ENCODE results near the gene SACM1L. TPM values are rescaled to one million over a fixed set of nuclear protein-coding genes. Genes with fewer than 3 reads are reported as not detected.
"Not testable (repeated sequence)": the region's sequence is repeated elsewhere in the genome, so short reads cannot be mapped to it uniquely, and the experiment has no call there.

The SACM1L gene
- polyA plus RNA-seq, 1 experiment, result 35.5 TPM

DNA sequence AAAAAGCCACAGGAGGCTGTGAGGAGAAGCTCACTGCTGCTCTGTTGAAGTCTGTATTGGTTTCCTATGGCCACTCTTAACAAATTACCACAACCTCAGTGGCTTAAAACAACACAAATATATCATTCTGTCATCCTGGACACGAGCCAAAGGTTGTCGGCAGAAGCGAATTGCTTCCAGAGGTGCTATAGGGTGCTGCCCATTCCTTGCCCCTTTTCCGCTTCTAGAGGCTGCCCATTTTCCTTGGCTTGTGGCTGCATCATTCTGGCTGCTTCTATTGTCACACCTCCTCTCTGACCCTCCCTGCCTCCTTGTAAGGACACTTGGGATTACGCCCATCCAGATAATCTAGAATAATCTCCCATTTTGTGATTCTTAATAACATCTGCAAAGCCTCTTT lies 6.4 kb upstream of the SACM1L start:
- ChIA-PET POLR2A (no interaction called here), CTCF (interaction anchor here (1.1 kb wide), 1 partner anchor 23 kb away, joined by 7 read pairs; no protein-coding TSS in a partner anchor)
- H3K27ac ChIP-seq (ENCODE audit: low read depth, low read length), result no peak overlapping the region
- TF ChIP-seq CTCF (IDR thresholded peaks at IDR 0.05; ENCODE audit: low read depth, low read length), result no peak
- H3K27me3 ChIP-seq (ENCODE audit: control insufficient read depth, insufficient read depth, low read length), result no peaks in the 10 kb centered on the region
- H3K4me3 ChIP-seq (ENCODE audit: low read depth, low read length), result no peak overlapping the region
- peaks cover 13% of the 10 kb centered on the region; the same call in 1 of the 2 replicates for H3K9me3 ChIP-seq (ENCODE audit: control insufficient read depth, insufficient read depth, low read length)
- DNase-seq (ENCODE audit: low read depth, low spot score), result no peak

DNA sequence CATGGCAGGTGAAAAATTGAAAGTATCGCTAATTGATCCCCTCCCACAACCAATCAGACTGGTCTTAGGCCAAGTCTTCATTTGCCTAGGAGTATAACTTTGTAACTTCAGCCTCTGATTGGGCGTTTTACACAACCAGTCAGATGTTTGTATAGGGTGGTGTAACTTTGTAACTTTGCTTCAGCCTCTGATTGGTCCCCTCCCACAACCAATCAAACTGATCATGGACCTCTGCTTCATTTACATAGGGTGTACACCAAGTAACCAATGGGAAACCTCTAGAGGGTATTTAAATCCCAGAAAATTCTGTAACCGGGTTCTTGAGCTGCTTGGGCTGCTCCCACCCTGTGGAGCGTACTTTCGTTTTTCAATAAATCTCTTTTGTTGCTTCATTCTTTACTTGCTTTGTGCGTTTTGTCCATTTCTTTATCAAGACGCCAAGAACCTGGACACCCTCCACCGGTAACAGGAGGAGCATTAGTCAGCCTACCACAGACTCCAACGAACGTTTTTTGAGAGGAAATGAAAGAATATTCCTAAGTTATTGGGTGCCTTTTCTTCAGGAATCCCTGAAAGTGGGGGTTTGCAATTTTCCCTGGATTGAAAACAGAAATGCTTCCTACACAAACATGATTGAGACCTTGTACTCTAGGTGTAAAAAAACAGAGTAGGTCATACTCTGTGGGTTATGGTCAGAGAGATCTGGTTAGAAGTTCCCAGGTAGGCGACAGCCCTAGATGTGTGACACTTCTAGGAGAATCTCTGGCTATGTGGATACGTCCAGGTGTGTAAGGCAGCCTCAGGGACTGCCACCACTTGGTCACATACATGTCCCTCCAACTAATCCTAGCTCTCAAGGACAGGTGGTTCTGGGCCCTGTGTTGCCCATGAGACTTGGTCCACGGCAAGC lies 5.5 kb upstream of the SACM1L start:
- POLR2A ChIA-PET, result no interaction called here
- Histone ChIP-seq H3K27ac (ENCODE audit: low read depth, low read length) (no peak overlapping the region), H3K27me3 (ENCODE audit: control insufficient read depth, insufficient read depth, low read length) (no peaks in the 10 kb centered on the region), H3K4me3 (ENCODE audit: low read depth, low read length) (no peak overlapping the region), H3K9me3 (ENCODE audit: control insufficient read depth, insufficient read depth, low read length) (peaks cover 13% of the 10 kb centered on the region; the same call in 1 of the 2 replicates)
- CTCF ChIA-PET, result interaction anchor here (1.2 kb wide), 1 partner anchor 173 kb away, joined by 3 read pairs; no protein-coding TSS in a partner anchor
- TF ChIP-seq CTCF (IDR thresholded peaks at IDR 0.05; ENCODE audit: low read depth, low read length), result no peak
- DNase-seq (ENCODE audit: low read depth, low spot score), result no peak

DNA sequence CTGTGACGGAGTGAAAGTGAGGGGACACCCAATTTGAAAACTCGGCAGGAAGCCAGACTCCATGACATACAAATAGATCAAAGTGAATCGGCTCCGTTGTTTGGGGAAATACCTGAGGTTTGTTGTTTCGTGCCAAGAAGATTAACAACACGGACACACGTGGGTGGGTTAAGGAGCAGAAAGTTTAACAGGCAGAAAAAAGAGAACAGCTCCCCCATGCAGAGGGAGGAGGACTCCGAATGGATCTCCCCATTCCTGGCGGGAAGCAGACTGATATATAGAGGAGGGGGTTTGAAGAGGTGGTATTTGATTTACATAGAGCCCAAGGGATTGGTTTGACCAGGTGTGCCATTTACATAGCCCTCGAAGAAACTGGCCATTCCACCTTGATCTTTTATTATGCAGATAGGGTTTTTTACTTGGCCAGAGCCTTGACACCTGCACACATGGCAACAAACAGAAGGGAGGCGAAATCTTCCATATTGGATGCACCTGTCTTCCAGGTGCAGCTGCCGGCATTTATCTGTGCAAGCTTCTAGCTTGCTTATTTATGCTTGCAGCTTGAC lies 4.8 kb upstream of the SACM1L start:
- no peak for DNase-seq (ENCODE audit: low read depth, low spot score)
- ChIA-PET POLR2A (no interaction called here), CTCF (interaction anchor here (1.2 kb wide), 1 partner anchor 174 kb away, joined by 3 read pairs; no protein-coding TSS in a partner anchor)
- TF ChIP-seq CTCF (IDR thresholded peaks at IDR 0.05; ENCODE audit: low read depth, low read length), result no peak
- H3K27ac ChIP-seq (ENCODE audit: low read depth, low read length), result no peak overlapping the region
- H3K4me3 ChIP-seq (ENCODE audit: low read depth, low read length), result no peak overlapping the region
- peaks cover 13% of the 10 kb centered on the region for H3K9me3 ChIP-seq (ENCODE audit: control insufficient read depth, insufficient read depth, low read length)
- no peaks in the 10 kb centered on the region for H3K27me3 ChIP-seq (ENCODE audit: control insufficient read depth, insufficient read depth, low read length)

GRCh38 chr3:45685722-45686121 lies 3.5 kb upstream of the SACM1L start:
- POLR2A ChIA-PET; H3K4me3 ChIP-seq (ENCODE audit: low read depth, low read length); H3K27me3 ChIP-seq (ENCODE audit: control insufficient read depth, insufficient read depth, low read length); H3K27ac ChIP-seq (ENCODE audit: low read depth, low read length); DNase-seq (ENCODE audit: low read depth, low spot score); CTCF ChIA-PET: not testable (repeated sequence)
- peaks cover 13% of the 10 kb centered on the region for H3K9me3 ChIP-seq (ENCODE audit: control insufficient read depth, insufficient read depth, low read length)

- Histone ChIP-seq H3K4me3 (ENCODE audit: low read depth, low read length) (no peak overlapping the region), H3K9me3 (ENCODE audit: control insufficient read depth, insufficient read depth, low read length) (peaks cover 13% of the 10 kb centered on the region), H3K27me3 (ENCODE audit: control insufficient read depth, insufficient read depth, low read length) (no peaks in the 10 kb centered on the region), H3K27ac (ENCODE audit: low read depth, low read length) (no peak overlapping the region)
- no peak for DNase-seq (ENCODE audit: low read depth, low spot score)
- POLR2A ChIA-PET, result no interaction called here
- CTCF ChIA-PET, result interaction anchor here (4.1 kb wide), 1 partner anchor 27 kb away, joined by 27 read pairs; no protein-coding TSS in a partner anchor
- TF ChIP-seq CTCF (IDR thresholded peaks at IDR 0.05; ENCODE audit: low read depth, low read length), result no peak
Measured at GRCh38 chr3:45686850-45687249, 2.3 kb upstream of the SACM1L start.

Data from AG04450 (cell line).